BJ (cell line): Measurements from ENCODE around the gene CCDC63. TPM values are rescaled to one million over a fixed set of nuclear protein-coding genes. Genes with fewer than 3 reads are reported as not detected.

Source experiments
- CTCF ChIA-PET: fragments of 350-600 bp; formaldehyde crosslinking; extraction: SDS; loops from one replicate; lab custom pipeline; 2021; ENCODE audit warnings: antibody characterized with exemption, inconsistent platforms; lab: Yijun Ruan, JAX
- POLR2A ChIA-PET: fragments of 300-600 bp; sonication (Branson Sonifier 250); formaldehyde crosslinking; extraction: SDS; loops from one replicate; lab custom pipeline; 2021; ENCODE audit warnings: antibody characterized with exemption; lab: Charles Lee
- DNase-seq: peaks from one replicate; pipeline ENCODE4 v3.0.0-alpha.2; 2011; ENCODE audit warnings: low read depth
- H3K27me3 ChIP-seq: 2 replicates; pipeline ENCODE4 v1.6.0; 2011; ENCODE audit warnings: low read length; ENCODE audit not compliant: control insufficient read depth, insufficient read depth
- H3K36me3 ChIP-seq: 2 replicates; pipeline ENCODE4 v1.5.1; 2011; ENCODE audit warnings: low read length; ENCODE audit not compliant: control insufficient read depth, insufficient read depth
- H3K4me3 ChIP-seq: 2 replicates; pipeline ENCODE4 v1.5.1; 2011; ENCODE audit warnings: low read depth, mild to moderate bottlenecking, control low read depth, low read length
- CTCF ChIP-seq: IDR thresholded peaks from 2 replicates; pipeline ENCODE4 v1.5.1; 2011; ENCODE audit warnings: low read depth, mild to moderate bottlenecking, control low read depth, inconsistent platforms, low read length, moderate library complexity; ENCODE audit not compliant: insufficient read depth
- polyA plus RNA-seq: library from polyadenylated mRNA; depleted of rRNA; stranded (reverse); fragments of >200 nt; gene quantifications from 2 replicates; pipeline ENCODE4 v1.2.3, GENCODE V29; 2011

CCDC63 gene
- polyA plus RNA-seq, 1 experiment: not detected

GRCh38 chr12:110933326-110933974 is 86.7 kb downstream of the CCDC63 start:
- no peak for TF ChIP-seq CTCF
- ChIA-PET CTCF (interaction anchor here (1.9 kb wide), 1 partner anchor 365 kb away, joined by 4 read pairs; no protein-coding TSS in a partner anchor), POLR2A (no interaction called here)
- no peak overlapping the region for H3K4me3 ChIP-seq
- peaks cover 5% of the 10 kb centered on the region for H3K27me3 ChIP-seq
- H3K36me3 ChIP-seq: no peaks in the 10 kb centered on the region
- no peak for DNase-seq

- TF ChIP-seq CTCF: no peak
- DNase-seq: no peak
- POLR2A ChIA-PET: no interaction called here
- Histone ChIP-seq H3K4me3 (no peak overlapping the region), H3K27me3 (peaks cover 5% of the 10 kb centered on the region), H3K36me3 (no peaks in the 10 kb centered on the region)
- CTCF ChIA-PET: interaction anchor here (1.9 kb wide), 1 partner anchor 365 kb away, joined by 4 read pairs; no protein-coding TSS in a partner anchor
Measured at GRCh38 chr12:110934093-110934852, 87.5 kb downstream of the CCDC63 start.

- Histone ChIP-seq H3K27me3 (peaks cover 5% of the 10 kb centered on the region), H3K36me3 (no peaks in the 10 kb centered on the region), H3K4me3 (no peak overlapping the region)
- ChIA-PET CTCF (interaction anchor here (1.6 kb wide), 1 partner anchor 24 kb away, joined by 3 read pairs; no protein-coding TSS in a partner anchor), POLR2A (no interaction called here)
- no peak for TF ChIP-seq CTCF
- no peak for DNase-seq
Measured at GRCh38 chr12:110935588-110935987, 88.8 kb downstream of the CCDC63 start.

GRCh38 chr12:110936367-110937103 is 89.7 kb downstream of the CCDC63 start:
- DNase-seq: no peak
- CTCF ChIA-PET: interaction anchor here (1.0 to 1.6 kb wide), 6 partner anchors 8 to 377 kb away, joined by 3 to 6 read pairs (median 3); no protein-coding TSS in a partner anchor
- no peak overlapping the region for H3K4me3 ChIP-seq

More at GRCh38 chr12:110936367-110937103, 89.7 kb downstream of the CCDC63 start:
- Histone ChIP-seq H3K27me3 (peaks cover 5% of the 10 kb centered on the region), H3K36me3 (no peaks in the 10 kb centered on the region)
- POLR2A ChIA-PET: no interaction called here
- TF ChIP-seq CTCF: no peak
